OCI-LY7 (cell line): ENCODE measurements around the gene AARS2.

ENCODE experiments used
- CTCF ChIP-seq: fragments of 200-600 bp; sonication (generic); conservative IDR thresholded peaks from 2 replicates; pipeline ENCODE4 v1.5.1; 2014; ENCODE audit warnings: mild to moderate bottlenecking, antibody characterized with exemption, low read length, moderate library complexity, mixed read lengths
- EZH2phosphoT487 ChIP-seq: fragments of 200-600 bp; sonication (generic); IDR thresholded peaks from 2 replicates; pipeline ENCODE4 v1.6.1; 2018; ENCODE audit warnings: low read depth, borderline replicate concordance, mild to moderate bottlenecking, mixed run types, antibody characterized with exemption, low read length, moderate library complexity, mixed read lengths

DNA sequence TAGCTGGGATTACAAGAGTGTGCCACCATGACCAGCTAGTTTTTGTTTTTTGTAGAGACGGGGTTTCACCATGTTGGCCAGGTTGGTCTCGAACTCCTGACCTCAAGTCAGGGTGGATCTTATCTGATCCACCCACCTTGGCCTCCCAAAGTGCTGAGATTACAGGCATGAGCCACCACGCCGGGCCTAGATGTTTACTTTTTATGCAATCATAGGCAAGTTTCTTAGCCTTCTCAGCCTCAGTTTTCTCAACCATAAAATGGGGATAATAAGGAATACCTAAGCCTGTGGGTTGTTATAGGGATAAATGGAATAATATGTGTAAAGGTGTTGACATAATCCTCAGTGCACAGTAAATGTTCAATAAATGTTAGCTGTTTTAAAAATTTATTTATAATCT is 39.1 kb upstream of the AARS2 start:
- TF ChIP-seq CTCF (no peak), EZH2phosphoT487 (no peak)
